Ovary (tissue), 3 donors: ENCODE data around the gene TESPA1.

ENCODE experiments used
- CTCF ChIP-seq, 3 donors: fragments of 450-650 bp in 2 of 3; fragments of 200-600 bp in 1 of 3; IDR thresholded peaks; one replicate each; pipeline versions ENCODE4 v1.5.1 to v1.8.0; 2016 to 2022; ENCODE audit warnings: antibody characterized with exemption in 3 of 3, mild to moderate bottlenecking in 1 of 3
- EP300 ChIP-seq: sonication (generic); formaldehyde crosslinking; IDR thresholded peaks from one replicate; pipeline ENCODE4 v1.6.1; 2017; ENCODE audit warnings: antibody characterized with exemption
- POLR2A ChIP-seq: fragments of 450-650 bp; IDR thresholded peaks from one replicate; pipeline ENCODE4 v1.6.1; 2017; ENCODE audit warnings: antibody characterized with exemption, mild to moderate bottlenecking, moderate library complexity
- donor health status: DM: no; HTN: no; CAD: no.

- no peak for TF ChIP-seq POLR2A
- TF ChIP-seq CTCF (IDR thresholded peaks at IDR 0.05): no peak
- TF ChIP-seq EP300: no peak
Observed at GRCh38 chr12:54934419-54934818, 50.1 kb downstream of the TESPA1 start.
